K562 (cell line): ENCODE data around the gene HSP90AA1. TPM values are rescaled to one million over a fixed set of nuclear protein-coding genes. Genes with fewer than 3 reads are reported as not detected.

Source experiments
- BHLHE40 ChIP-seq: IDR thresholded peaks from 2 replicates; pipeline ENCODE4 v1.6.1; 2011; ENCODE audit warnings: low read length, improper control_type of control experiment
- CBFA2T2 ChIP-seq: fragments of 450-650 bp; conservative IDR thresholded peaks from 2 replicates; pipeline ENCODE4 v1.6.1; 2017; ENCODE audit warnings: mild to moderate bottlenecking
- EP300 ChIP-seq: IDR thresholded peaks from 2 replicates; pipeline ENCODE4 v1.6.1; 2012; ENCODE audit warnings: low read length, improper control_type of control experiment
- GATAD2A ChIP-seq: fragments of 450-650 bp; IDR thresholded peaks from 2 replicates; pipeline ENCODE4 v1.6.1; 2017
- HCFC1 ChIP-seq: IDR thresholded peaks from 2 replicates; pipeline ENCODE4 v1.6.1; 2012; ENCODE audit warnings: low read depth, low read length, improper control_type of control experiment
- HDAC1 ChIP-seq, 2 experiments: fragments of 450-650 bp; IDR thresholded peaks; 2 replicates each; pipeline ENCODE4 v1.6.1; 2016 to 2017; ENCODE audit warnings: inconsistent platforms in 1 of 2, mild to moderate bottlenecking in 1 of 2, moderate library complexity in 1 of 2
- MAFG ChIP-seq: fragments of 450-650 bp; conservative IDR thresholded peaks from 2 replicates; pipeline ENCODE4 v1.6.1; 2016; ENCODE audit warnings: missing genetic modification characterization, missing compliant biosample characterization
- MYNN ChIP-seq, 2 experiments: sonication (generic); formaldehyde crosslinking in 1 of 2; IDR thresholded peaks; 2 replicates each; pipeline versions ENCODE4 v1.5.0 to v1.6.1; 2016 to 2020; ENCODE audit warnings: antibody characterized with exemption in 1 of 2, missing genetic modification reagents in 1 of 2
- NFIC ChIP-seq: fragments of 450-650 bp; IDR thresholded peaks from 2 replicates; pipeline ENCODE4 v1.6.1; 2017; ENCODE audit warnings: mild to moderate bottlenecking, inconsistent platforms
- NFRKB ChIP-seq: fragments of 450-650 bp; IDR thresholded peaks from 2 replicates; pipeline ENCODE4 v1.6.1; 2016; ENCODE audit warnings: low read depth
- SMARCA4 ChIP-seq: fragments of 450-650 bp; IDR thresholded peaks from 2 replicates; pipeline ENCODE4 v1.6.1; 2016
- TCF3 ChIP-seq: sonication (generic); formaldehyde crosslinking; IDR thresholded peaks from 2 replicates; pipeline ENCODE4 v1.4.0; 2020; ENCODE audit warnings: mild to moderate bottlenecking, missing genetic modification reagents
- YY1 ChIP-seq, 3 experiments: IDR thresholded peaks; 2 replicates each; pipeline ENCODE4 v1.6.1; 2011; ENCODE audit warnings: low read length in 2 of 3, mild to moderate bottlenecking in 2 of 3, moderate library complexity in 2 of 3, borderline replicate concordance in 1 of 3, control low read depth in 1 of 3, low read depth in 1 of 3; ENCODE audit not compliant: insufficient read depth in 3 of 3, insufficient replicate concordance in 2 of 3, control insufficient read depth in 1 of 3, insufficient read length in 1 of 3; ENCODE audit errors: extremely low read depth in 1 of 3
- ZNF384 ChIP-seq: IDR thresholded peaks from 2 replicates; pipeline ENCODE4 v1.6.1; 2012; ENCODE audit warnings: low read depth, low read length, improper control_type of control experiment
- ZNF785 ChIP-seq: fragments of 250-450 bp; sonication (Bioruptor Pico); IDR thresholded peaks from 2 replicates; pipeline ENCODE4 v1.4.0; 2020; ENCODE audit warnings: mild to moderate bottlenecking
- polyA plus RNA-seq, 8 experiments: library from polyadenylated mRNA; depleted of rRNA in 4 of 8; stranded (reverse) in 5 of 8; unstranded in 3 of 8; fragments of >200 nt; fragmentation: Nextera tagmentation in 2 of 8; fragmentation: Illumina TruSeq in 1 of 8; extraction: Ambion mirVana in 2 of 8; extraction: Trizol in 1 of 8; gene quantifications; 2 replicates each; pipeline versions ENCODE4 v1.2.1 to v1.2.3, GENCODE V29; 2011 to 2014; ENCODE audit warnings: inconsistent platforms in 1 of 8, missing spikeins in 1 of 8
- total RNA-seq, 7 experiments: library from RNA; depleted of rRNA in 6 of 7; stranded (reverse); fragments of >200 nt in 6 of 7; fragmentation: Illumina TruSeq in 2 of 7; extraction: Trizol in 2 of 7; gene quantifications; 2 replicates each; pipeline versions ENCODE4 v1.2.1 to v1.2.3, GENCODE V29; 2011 to 2021; ENCODE audit warnings: low replicate concordance in 1 of 7
- TF ChIP-seq, protein P1 (sequence below), 2 experiments: fragments of 450-650 bp; conservative IDR thresholded peaks; 2 replicates each; pipeline ENCODE4 v1.6.1; 2017; ENCODE audit warnings: mild to moderate bottlenecking in 2 of 2, moderate library complexity in 2 of 2
- TF ChIP-seq, protein P2 (sequence below), 2 experiments: IDR thresholded peaks; 2 replicates each; pipeline ENCODE4 v1.6.1; 2012; ENCODE audit warnings: improper control_type of control experiment in 2 of 2, low read depth in 2 of 2, low read length in 2 of 2, borderline replicate concordance in 1 of 2
- TF ChIP-seq, protein P3 (sequence below): fragments of 450-650 bp; IDR thresholded peaks from 2 replicates; pipeline ENCODE4 v1.6.1; 2016; ENCODE audit warnings: mild to moderate bottlenecking
- TF ChIP-seq, protein P4 (sequence below): sonication (generic); formaldehyde crosslinking; IDR thresholded peaks from 2 replicates; pipeline ENCODE4 v1.8.0; 2022; ENCODE audit warnings: missing genetic modification reagents, mild to moderate bottlenecking, moderate library complexity, borderline replicate concordance

HSP90AA1 gene
- total and polyA plus RNA-seq, 9 of the 15 experiments (the other 6 are each of a cell fraction or from before 2014, with no cell fraction given) = 377 to 1,731 (median 879) TPM

- TF ChIP-seq, protein P1, sequence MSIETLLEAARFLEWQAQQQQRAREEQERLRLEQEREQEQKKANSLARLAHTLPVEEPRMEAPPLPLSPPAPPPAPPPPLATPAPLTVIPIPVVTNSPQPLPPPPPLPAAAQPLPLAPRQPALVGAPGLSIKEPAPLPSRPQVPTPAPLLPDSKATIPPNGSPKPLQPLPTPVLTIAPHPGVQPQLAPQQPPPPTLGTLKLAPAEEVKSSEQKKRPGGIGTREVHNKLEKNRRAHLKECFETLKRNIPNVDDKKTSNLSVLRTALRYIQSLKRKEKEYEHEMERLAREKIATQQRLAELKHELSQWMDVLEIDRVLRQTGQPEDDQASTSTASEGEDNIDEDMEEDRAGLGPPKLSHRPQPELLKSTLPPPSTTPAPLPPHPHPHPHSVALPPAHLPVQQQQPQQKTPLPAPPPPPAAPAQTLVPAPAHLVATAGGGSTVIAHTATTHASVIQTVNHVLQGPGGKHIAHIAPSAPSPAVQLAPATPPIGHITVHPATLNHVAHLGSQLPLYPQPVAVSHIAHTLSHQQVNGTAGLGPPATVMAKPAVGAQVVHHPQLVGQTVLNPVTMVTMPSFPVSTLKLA (conservative IDR thresholded peaks at IDR 0.05) = peak; percentile 34 to 46; a peak in 3 of 4 replicates
- TF ChIP-seq MAFG (tag) (no peak), TCF3 (peak; percentile 75), HDAC1 (IDR thresholded peaks at IDR 0.05) (0 out of 4 replicates have a peak, but pooled peaks of 1 of the 2 experiments have one; percentile 9), CBFA2T2 (peak; percentile 45), ZNF384 (peak; percentile 89), NFIC (peak; percentile 40), MYNN (IDR thresholded peaks at IDR 0.05) (0 out of 2 replicates have a peak, but pooled peaks have one; percentile 45), MYNN (CRISPR knock-in tag; IDR thresholded peaks at IDR 0.05) (no peak), NFRKB (peak; percentile 64; the same call in 1 of the 2 replicates), HCFC1 (0 out of 2 replicates have a peak, but pooled peaks have one; percentile 17), BHLHE40 (0 out of 2 replicates have a peak, but pooled peaks have one; percentile 5), ZNF785 (no peak), YY1 (IDR thresholded peaks at IDR 0.05; ENCODE audit: borderline replicate concordance in 1 of 3, control insufficient read depth in 1 of 3, extremely low read depth in 1 of 3, insufficient read depth in 3 of 3, insufficient read length in 1 of 3, insufficient replicate concordance in 2 of 3, low read depth in 1 of 3, low read length in 2 of 3) (peak in 1 of 3 experiments; percentile 56), EP300 (peak; percentile 16; the same call in 1 of the 2 replicates), SMARCA4 (peak; percentile 52; the same call in 1 of the 2 replicates), GATAD2A (0 out of 2 replicates have a peak, but pooled peaks have one; percentile 56)
- TF ChIP-seq, protein P2, sequence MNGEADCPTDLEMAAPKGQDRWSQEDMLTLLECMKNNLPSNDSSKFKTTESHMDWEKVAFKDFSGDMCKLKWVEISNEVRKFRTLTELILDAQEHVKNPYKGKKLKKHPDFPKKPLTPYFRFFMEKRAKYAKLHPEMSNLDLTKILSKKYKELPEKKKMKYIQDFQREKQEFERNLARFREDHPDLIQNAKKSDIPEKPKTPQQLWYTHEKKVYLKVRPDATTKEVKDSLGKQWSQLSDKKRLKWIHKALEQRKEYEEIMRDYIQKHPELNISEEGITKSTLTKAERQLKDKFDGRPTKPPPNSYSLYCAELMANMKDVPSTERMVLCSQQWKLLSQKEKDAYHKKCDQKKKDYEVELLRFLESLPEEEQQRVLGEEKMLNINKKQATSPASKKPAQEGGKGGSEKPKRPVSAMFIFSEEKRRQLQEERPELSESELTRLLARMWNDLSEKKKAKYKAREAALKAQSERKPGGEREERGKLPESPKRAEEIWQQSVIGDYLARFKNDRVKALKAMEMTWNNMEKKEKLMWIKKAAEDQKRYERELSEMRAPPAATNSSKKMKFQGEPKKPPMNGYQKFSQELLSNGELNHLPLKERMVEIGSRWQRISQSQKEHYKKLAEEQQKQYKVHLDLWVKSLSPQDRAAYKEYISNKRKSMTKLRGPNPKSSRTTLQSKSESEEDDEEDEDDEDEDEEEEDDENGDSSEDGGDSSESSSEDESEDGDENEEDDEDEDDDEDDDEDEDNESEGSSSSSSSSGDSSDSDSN (IDR thresholded peaks at IDR 0.05; ENCODE audit: borderline replicate concordance in 1 of 2, low read depth in 2 of 2, low read length in 2 of 2) = 0 out of 4 replicates have a peak, but pooled peaks of 1 of the 2 experiments have one; percentile 47
- TF ChIP-seq, protein P3, sequence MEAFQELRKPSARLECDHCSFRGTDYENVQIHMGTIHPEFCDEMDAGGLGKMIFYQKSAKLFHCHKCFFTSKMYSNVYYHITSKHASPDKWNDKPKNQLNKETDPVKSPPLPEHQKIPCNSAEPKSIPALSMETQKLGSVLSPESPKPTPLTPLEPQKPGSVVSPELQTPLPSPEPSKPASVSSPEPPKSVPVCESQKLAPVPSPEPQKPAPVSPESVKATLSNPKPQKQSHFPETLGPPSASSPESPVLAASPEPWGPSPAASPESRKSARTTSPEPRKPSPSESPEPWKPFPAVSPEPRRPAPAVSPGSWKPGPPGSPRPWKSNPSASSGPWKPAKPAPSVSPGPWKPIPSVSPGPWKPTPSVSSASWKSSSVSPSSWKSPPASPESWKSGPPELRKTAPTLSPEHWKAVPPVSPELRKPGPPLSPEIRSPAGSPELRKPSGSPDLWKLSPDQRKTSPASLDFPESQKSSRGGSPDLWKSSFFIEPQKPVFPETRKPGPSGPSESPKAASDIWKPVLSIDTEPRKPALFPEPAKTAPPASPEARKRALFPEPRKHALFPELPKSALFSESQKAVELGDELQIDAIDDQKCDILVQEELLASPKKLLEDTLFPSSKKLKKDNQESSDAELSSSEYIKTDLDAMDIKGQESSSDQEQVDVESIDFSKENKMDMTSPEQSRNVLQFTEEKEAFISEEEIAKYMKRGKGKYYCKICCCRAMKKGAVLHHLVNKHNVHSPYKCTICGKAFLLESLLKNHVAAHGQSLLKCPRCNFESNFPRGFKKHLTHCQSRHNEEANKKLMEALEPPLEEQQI = no peak
- TF ChIP-seq, protein P4, sequence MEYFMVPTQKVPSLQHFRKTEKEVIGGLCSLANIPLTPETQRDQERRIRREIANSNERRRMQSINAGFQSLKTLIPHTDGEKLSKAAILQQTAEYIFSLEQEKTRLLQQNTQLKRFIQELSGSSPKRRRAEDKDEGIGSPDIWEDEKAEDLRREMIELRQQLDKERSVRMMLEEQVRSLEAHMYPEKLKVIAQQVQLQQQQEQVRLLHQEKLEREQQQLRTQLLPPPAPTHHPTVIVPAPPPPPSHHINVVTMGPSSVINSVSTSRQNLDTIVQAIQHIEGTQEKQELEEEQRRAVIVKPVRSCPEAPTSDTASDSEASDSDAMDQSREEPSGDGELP (CRISPR knock-in tag) = peak; percentile 31; the same call in 1 of the 2 replicates
Observed at GRCh38 chr14:102094101-102094500, 7.3 kb upstream of the HSP90AA1 start (continued).
